Right lobe of liver (tissue), 6 donors: Measurements from ENCODE around the gene CC2D1B. TPM values are rescaled to one million over a fixed set of nuclear protein-coding genes. Genes with fewer than 3 reads are reported as not detected.

Experiments
- ATAC-seq, 4 donors: fragments of 200-7000 bp; cut with Tn5 transposase; one replicate each; pipeline ENCODE4 v1.9.1; 2020; ENCODE audit warnings: mild to moderate bottlenecking in 4 of 4, moderate library complexity in 4 of 4
- DNase-seq, 3 donors: peaks; one replicate each; pipeline ENCODE4 v3.0.0-alpha.2; 2020
- H3K27ac ChIP-seq, 3 donors: fragments of 200-600 bp; one replicate each; pipeline ENCODE4 v1.8.0; 2022
- H3K27me3 ChIP-seq, 2 donors: fragments of 200-600 bp; one replicate each; pipeline ENCODE4 v1.8.0; 2022
- H3K36me3 ChIP-seq, 4 donors: fragments of 200-600 bp; sonication (generic) in 1 of 4; one replicate each; pipeline versions ENCODE4 v1.5.1 to v1.8.0; 2017 to 2022; ENCODE audit warnings: control low read depth in 1 of 4
- H3K4me1 ChIP-seq, 4 donors: fragments of 200-600 bp; sonication (generic) in 1 of 4; one replicate each; pipeline versions ENCODE4 v1.5.1 to v1.8.0; 2017 to 2022; ENCODE audit warnings: control low read depth in 1 of 4
- H3K4me3 ChIP-seq, 3 donors: fragments of 200-600 bp; one replicate each; pipeline ENCODE4 v1.8.0; 2022
- H3K9me3 ChIP-seq, 4 donors: fragments of 200-600 bp; sonication (generic) in 1 of 4; one replicate each; pipeline versions ENCODE4 v1.5.1 to v1.8.0; 2017 to 2022; ENCODE audit warnings: control low read depth in 1 of 4
- POLR2A ChIP-seq: fragments of 450-650 bp; IDR thresholded peaks from one replicate; pipeline ENCODE4 v1.6.1; 2017; ENCODE audit warnings: antibody characterized with exemption, mild to moderate bottlenecking
- WGBS: methylation state at CpG from one replicate; pipeline ENCODE4 v1.1.6; 2018; ENCODE audit warnings: low coverage, low lambda C conversion rate; ENCODE audit not compliant: insufficient coverage; ENCODE audit errors: missing lambda C conversion rate; 5-methylcytosine and 5-hydroxymethylcytosine counted together
- intact Hi-C, 2 donors: fragments of 100-400 bp; cut with DNase I; formaldehyde crosslinking; loops; one replicate each; pipeline versions ENCODE4 v1.11.2 to v1.14.1; 2022
- total RNA-seq, 6 experiments: library from RNA; depleted of rRNA in 2 of 6; stranded (reverse); fragments of >200 nt in 2 of 6; fragmentation: NEBNext Ultra II Directional in 3 of 6; extraction: Animal tissue kit (Norgen Biotek cat#: 25700) in 3 of 6; gene quantifications; one replicate each; pipeline versions ENCODE4 v1.1.0 to v1.2.4, GENCODE V29; 2016 to 2023
- TF ChIP-seq, protein P1 (sequence below), 4 donors: fragments of 200-600 bp in 3 of 4; fragments of 450-650 bp in 1 of 4; IDR thresholded peaks; one replicate each; pipeline versions ENCODE4 v1.5.1 to v1.8.0; 2016 to 2022; ENCODE audit warnings: antibody characterized with exemption in 4 of 4, mild to moderate bottlenecking in 2 of 4
- donor health status: DM: no; HTN: yes; CAD: no.
- donor health status: DM: no; HTN: no; CAD: no.
- donor health status: DM: no; HTN: no; CAD: no.
- donor health status: DM: no; HTN: yes; CAD: no.
- donor health status: DM: no; HTN: yes; CAD: no.

Gene CC2D1B
- total RNA-seq, 6 experiments from 2014 or later, result 11.8 to 18.0 (median 15.1) TPM

DNA sequence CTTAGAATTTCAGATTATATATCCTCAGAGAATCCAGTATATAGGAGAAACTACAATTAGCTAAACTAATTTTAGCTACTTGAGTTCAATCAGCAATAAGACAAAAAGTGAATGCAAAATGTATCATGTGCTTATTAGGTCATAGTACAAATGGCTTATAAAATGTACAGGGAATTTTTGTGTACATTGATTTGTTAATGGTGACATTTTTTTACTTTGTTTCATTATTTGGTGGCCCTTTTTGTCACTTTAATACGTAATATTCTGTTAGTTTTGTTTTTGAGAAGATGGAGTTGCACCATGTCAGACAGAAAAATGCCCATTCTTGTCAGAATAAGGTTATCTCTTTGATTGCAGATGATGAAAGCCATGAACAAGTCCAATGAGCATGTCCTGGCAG lies 33.6 kb downstream of the CC2D1B start:
- no peak overlapping the region for H3K4me3 ChIP-seq
- ATAC-seq (no peak), DNase-seq (no peak)
- peaks cover 0 to 7% (median 0%) of the 10 kb centered on the region in 4 donors for H3K36me3 ChIP-seq
- H3K27ac ChIP-seq, result no peak overlapping the region
- intact Hi-C loops, result no loop called here
- no peaks in the 10 kb centered on the region for H3K9me3 ChIP-seq
- no peaks in the 10 kb centered on the region for H3K4me1 ChIP-seq
- WGBS, result 90% methylated on average over 1 of the region's 1 CpG
- TF ChIP-seq, protein P1, sequence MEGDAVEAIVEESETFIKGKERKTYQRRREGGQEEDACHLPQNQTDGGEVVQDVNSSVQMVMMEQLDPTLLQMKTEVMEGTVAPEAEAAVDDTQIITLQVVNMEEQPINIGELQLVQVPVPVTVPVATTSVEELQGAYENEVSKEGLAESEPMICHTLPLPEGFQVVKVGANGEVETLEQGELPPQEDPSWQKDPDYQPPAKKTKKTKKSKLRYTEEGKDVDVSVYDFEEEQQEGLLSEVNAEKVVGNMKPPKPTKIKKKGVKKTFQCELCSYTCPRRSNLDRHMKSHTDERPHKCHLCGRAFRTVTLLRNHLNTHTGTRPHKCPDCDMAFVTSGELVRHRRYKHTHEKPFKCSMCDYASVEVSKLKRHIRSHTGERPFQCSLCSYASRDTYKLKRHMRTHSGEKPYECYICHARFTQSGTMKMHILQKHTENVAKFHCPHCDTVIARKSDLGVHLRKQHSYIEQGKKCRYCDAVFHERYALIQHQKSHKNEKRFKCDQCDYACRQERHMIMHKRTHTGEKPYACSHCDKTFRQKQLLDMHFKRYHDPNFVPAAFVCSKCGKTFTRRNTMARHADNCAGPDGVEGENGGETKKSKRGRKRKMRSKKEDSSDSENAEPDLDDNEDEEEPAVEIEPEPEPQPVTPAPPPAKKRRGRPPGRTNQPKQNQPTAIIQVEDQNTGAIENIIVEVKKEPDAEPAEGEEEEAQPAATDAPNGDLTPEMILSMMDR (IDR thresholded peaks at IDR 0.05), result no peak
- no peak for TF ChIP-seq POLR2A
- no peaks in the 10 kb centered on the region for H3K27me3 ChIP-seq

DNA sequence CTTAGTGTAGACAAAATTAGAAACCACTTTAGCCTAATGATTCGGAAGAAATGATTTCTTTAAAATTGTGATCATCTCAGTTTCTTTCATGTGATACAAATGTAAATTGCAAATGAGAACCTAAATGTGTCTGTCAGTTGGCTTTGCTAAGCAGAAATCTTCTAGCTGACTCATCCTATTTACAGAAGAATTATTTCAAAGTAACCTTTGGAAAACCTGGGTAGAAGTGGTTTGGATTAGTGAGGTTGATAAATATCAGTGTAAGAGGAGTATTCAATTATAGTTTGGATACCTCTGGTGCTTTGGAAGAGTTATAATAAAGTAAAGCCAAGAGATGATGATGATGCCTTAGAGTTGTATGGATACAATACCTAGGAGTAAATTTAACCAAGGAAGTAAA lies 37.4 kb downstream of the CC2D1B start:
- intact Hi-C loops, result no loop called here
- WGBS, result 90% methylated on average over 1 of the region's 1 CpG

DNA sequence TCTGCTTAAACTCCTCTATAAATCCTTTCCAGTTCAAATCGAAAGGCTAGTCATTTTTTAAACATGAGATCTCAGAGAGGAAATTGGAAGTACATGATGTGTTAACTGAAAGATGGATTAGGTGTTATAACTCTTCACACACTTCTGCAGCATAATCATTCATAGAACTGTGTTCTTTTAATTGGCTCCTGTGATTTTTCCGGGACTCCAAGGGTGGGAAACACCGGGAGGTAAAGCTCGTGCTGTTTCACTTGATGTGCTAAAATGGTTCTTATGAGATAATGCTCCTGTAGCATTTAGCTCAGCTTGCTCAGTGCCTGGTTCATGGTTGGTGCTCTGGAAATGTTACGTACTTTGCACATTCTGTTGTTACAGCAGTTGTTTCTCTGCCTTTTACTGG lies 40.2 kb downstream of the CC2D1B start:
- Histone ChIP-seq H3K4me1 (no peaks in the 10 kb centered on the region), H3K9me3 (no peaks in the 10 kb centered on the region), H3K4me3 (no peak overlapping the region), H3K36me3 (no peaks in the 10 kb centered on the region), H3K27ac (no peak overlapping the region), H3K27me3 (no peaks in the 10 kb centered on the region)
- 92% methylated on average over 5 of the region's 5 CpGs for WGBS
- TF ChIP-seq, protein P1 (IDR thresholded peaks at IDR 0.05), result no peak
- no peak for TF ChIP-seq POLR2A
- no peak for DNase-seq
- ATAC-seq, result no peak
- intact Hi-C loops, result no loop called here

More for the DNA sequence above, 37.4 kb downstream of the CC2D1B start:
- no peaks in the 10 kb centered on the region for H3K4me1 ChIP-seq
- H3K4me3 ChIP-seq, result no peak overlapping the region
- no peaks in the 10 kb centered on the region for H3K36me3 ChIP-seq
- ATAC-seq (peak in 1 of 4 donors; percentile 55), DNase-seq (no peak)
- no peaks in the 10 kb centered on the region for H3K9me3 ChIP-seq
- H3K27me3 ChIP-seq, result no peaks in the 10 kb centered on the region
- TF ChIP-seq, protein P1 (IDR thresholded peaks at IDR 0.05), result no peak
- no peak for TF ChIP-seq POLR2A
- H3K27ac ChIP-seq, result no peak overlapping the region

GRCh38 chr1:52323731-52324130 lies 42.3 kb downstream of the CC2D1B start:
- no peak for TF ChIP-seq POLR2A
- TF ChIP-seq, protein P1 (IDR thresholded peaks at IDR 0.05), result no peak
- no peaks in the 10 kb centered on the region for H3K27me3 ChIP-seq
- WGBS, result 93% methylated on average over 6 of the region's 8 CpGs
- H3K4me3 ChIP-seq, result no peak overlapping the region
- H3K9me3 ChIP-seq, result no peaks in the 10 kb centered on the region
- intact Hi-C loops, result no loop called here
- H3K4me1 ChIP-seq, result no peaks in the 10 kb centered on the region
- H3K27ac ChIP-seq, result no peak overlapping the region
- DNase-seq (no peak), ATAC-seq (no peak)
- H3K36me3 ChIP-seq, result no peaks in the 10 kb centered on the region

DNA sequence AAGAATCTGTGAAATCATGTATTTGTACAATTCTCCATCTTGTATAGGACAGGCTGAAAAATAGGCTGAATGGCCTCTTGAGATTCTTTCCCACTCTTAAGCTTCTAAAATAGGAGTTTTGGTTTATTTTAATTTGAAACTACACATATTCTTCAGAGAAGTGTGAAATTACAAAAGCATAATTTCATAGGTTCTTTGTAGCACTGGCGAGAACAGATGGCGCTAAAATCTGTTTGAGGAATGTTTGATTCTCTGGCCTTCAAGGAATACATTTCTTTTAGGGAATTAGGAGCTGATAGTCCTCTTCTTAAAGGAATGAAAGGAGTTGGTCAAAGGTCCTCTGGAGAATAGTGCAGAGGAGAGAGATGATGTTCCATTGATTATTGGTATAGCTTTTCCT lies 44.9 kb downstream of the CC2D1B start:
- intact Hi-C loops, result no loop called here
- no peak overlapping the region for H3K27ac ChIP-seq
- H3K4me1 ChIP-seq, result no peaks in the 10 kb centered on the region
- no peak overlapping the region for H3K4me3 ChIP-seq
- H3K27me3 ChIP-seq, result no peaks in the 10 kb centered on the region
- H3K36me3 ChIP-seq, result no peaks in the 10 kb centered on the region
- no peaks in the 10 kb centered on the region for H3K9me3 ChIP-seq
- no peak for TF ChIP-seq POLR2A
- TF ChIP-seq, protein P1 (IDR thresholded peaks at IDR 0.05), result no peak
- WGBS, result 97% methylated on average over 2 of the region's 2 CpGs
- ATAC-seq (no peak), DNase-seq (no peak)
